ENCODE results near the gene IFITM2.
"Not testable (repeated sequence)": the region's sequence is repeated elsewhere in the genome, so short reads cannot be mapped to it uniquely, and the experiment has no call there.

IFITM2 gene

DNA sequence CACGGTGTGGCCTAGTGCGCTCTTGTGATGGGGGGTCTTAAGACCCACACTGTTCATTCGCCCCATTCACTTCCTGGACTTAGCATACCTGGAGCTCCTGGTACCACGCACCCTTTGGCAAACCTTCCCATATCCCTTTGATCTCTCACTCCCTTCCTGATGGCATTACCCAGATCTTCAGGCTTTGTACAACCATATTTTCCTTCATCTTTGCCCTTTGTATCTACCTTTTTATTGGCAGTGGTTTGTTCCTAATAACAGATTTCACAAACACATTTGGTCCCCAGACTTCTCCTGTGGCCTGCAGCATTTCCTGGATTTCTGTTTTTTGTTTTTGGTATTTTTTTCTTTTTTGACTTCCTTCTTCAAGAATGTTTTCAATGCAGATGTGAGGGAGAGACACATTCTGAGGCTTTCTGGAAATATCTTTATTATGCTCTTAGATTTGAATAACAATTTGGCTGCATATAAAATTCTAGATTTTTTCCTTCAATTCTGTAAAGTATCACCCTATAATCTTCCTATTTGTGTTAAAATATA lies 29.1 kb downstream of the IFITM2 start:
- FAIRE-seq (no peak), DNase-seq (ENCODE audit: insufficient read length, low spot score) (no peak)
- no peak for TF ChIP-seq POLR2A (IDR thresholded peaks at IDR 0.05; ENCODE audit: low read depth, low read length)

DNA sequence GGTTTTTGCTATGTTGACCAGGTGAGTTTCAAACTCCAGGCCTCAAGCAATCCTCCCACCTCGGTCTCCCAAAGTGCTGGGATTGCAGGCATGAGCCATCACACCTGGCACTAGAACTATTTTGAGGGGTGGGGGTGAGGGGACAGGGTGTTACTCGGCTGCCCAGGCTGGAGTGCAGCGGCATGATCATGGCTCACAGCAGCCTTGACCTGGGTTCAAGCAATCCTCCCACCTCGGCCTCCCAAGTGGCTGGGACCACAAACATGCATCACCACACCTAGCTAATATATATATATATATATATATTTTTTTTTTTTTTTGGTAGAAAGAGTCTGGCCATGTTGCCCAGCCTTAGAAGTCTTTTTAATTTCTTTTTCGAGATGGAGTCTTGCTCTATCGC lies 30.1 kb downstream of the IFITM2 start:
- FAIRE-seq (no peak), DNase-seq (ENCODE audit: insufficient read length, low spot score) (no peak)
- no peak for TF ChIP-seq POLR2A (IDR thresholded peaks at IDR 0.05; ENCODE audit: low read depth, low read length)

DNA sequence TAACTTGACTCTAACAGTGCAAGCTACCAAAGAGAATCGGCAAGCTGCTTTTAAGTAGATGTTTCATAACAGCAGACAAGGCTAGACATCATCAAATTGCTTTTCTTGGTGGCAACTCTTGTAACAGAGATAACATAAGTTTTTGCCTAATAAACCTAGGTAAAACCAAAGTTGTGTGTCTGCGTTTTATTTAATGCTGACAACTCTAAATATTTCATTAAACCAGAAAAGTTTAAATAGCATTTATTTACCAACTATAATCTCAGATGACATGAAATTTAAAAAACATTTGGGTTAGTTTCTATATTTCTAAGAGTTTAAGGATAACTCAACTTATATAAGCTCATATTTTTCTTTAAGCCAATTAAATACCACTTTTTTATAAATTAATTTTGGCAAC lies 32.3 kb downstream of the IFITM2 start:
- no peak for TF ChIP-seq POLR2A (IDR thresholded peaks at IDR 0.05; ENCODE audit: low read depth, low read length)
- FAIRE-seq: no peak
- DNase-seq (ENCODE audit: insufficient read length, low spot score): no peak

DNA sequence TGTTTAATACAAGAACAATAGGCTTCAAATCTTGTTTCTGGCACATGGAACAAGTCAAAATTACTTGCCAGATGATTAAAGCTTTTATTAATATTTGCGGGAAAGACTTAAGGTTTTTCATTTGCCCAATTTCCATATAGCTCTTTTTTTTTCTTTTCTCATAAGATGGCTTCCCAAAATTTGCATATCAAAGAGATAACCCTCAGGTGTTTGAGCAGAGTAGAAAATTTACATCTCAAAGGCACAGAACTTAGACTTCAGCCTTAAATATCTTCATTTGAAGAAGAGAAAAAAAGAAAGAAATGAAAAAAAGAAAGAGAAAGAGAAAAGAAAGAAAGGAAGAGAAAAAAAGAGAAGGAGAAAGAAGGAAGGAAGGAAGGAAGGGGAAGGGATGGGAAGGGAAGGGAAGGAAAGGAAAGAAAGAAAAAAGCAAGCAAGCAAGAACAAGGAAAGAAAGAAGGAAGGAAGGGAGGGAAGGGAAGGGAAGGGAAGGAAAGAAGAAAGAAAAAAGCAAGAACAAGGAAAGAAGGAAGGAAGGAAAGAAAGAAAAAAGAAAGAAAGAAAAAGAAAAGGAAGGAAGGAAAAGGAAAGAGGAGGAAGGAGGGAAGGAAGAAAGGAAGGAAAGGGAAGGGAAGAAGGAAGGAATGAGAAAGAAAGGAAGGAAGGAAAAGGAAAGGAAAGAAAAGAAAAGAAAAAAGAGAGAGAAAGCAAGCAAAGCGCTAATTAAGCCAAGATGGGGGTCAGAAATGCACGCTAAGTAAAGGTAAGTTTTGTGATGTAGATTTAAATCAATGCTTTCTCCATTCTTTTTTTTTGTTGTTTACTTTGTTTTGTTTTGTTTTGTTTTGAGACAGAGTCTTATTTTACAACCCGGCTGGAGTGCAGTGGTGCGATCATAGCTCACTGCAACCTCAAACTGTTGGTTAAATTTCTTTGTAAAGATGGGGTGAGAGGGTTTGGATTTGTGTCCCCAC lies 33.2 kb downstream of the IFITM2 start:
- no peak for TF ChIP-seq POLR2A (IDR thresholded peaks at IDR 0.05; ENCODE audit: low read depth, low read length)
- DNase-seq (ENCODE audit: insufficient read length, low spot score) (no peak), FAIRE-seq (no peak)

DNA sequence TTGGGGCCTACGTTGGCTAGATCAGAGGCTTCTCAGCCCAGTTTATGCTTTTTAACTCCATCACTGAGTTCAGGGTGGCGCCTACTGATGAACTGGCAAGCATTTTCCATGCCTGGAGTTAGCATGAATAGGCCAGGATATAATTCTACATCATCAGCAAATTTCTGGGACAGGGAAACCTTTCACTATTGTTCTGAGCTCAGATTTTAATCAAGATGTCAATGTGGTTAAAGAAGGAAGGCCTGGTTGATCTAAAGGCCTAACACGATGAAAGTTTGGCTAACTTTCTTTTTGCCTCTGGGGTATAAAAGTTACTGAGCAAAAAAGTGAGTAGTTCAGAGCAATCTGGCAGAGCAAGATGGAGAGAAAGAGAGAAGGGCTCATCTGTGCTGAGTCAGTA lies 34.7 kb downstream of the IFITM2 start:
- TF ChIP-seq POLR2A (IDR thresholded peaks at IDR 0.05; ENCODE audit: low read depth, low read length): no peak
- DNase-seq (ENCODE audit: insufficient read length, low spot score) (no peak), FAIRE-seq (no peak)

DNA sequence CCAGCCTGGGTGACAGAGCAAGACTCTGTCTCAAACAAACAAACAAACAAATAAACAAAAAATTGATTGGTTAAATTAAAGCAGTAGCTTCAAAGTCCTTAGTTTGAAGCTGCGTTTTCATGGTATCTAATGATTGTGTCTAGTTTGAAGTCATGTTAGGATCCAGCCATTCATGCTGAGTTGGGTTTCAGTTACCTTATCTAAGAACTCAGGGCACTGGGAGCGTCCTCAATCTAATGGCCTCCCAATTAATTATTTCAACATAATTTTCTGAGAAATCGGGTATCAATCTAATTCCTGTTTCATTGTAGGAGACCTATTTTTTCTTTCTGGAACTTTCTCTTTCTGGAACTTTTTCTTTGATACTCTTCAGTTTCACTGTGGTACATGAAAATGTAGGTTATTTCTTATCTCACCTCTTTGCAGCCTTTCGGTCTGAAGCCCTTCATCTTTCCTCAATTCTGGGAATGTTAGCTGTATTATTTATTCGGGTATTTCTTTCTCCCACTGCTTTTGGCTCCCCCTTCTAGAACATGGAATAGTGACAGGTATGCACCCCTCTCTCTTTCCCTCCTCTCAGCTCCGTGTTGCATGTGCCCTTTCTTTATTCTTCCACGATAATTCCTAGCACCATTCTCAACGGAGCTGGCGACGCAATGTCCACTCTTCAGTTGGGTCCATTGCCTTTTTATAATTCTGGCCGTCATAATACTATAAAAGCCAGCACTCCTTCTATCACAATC lies 37.4 kb downstream of the IFITM2 start:
- TF ChIP-seq POLR2A (IDR thresholded peaks at IDR 0.05; ENCODE audit: low read depth, low read length): no peak
- DNase-seq (ENCODE audit: insufficient read length, low spot score) (no peak), FAIRE-seq (no peak)

DNA sequence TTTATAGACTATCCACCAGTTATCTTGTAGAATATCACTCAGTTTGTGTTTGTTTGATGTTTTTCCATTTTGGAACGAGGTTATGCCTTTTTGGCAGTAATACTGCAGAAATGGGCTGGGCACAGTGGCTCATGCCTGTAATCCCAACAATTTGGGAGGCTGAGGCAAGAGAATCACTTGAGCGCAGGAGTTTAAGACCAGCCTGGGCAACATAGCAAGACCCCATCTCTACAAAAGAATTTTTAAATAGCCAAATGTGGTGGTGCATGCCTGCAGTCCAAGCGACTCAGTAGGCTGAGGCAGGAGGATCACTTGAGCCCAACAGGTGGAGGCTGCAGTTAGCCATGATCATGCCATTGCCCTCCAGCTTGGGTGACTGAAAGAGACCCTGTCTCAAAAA lies 38.9 kb downstream of the IFITM2 start:
- DNase-seq (ENCODE audit: insufficient read length, low spot score) (no peak), FAIRE-seq (no peak)
- TF ChIP-seq POLR2A (IDR thresholded peaks at IDR 0.05; ENCODE audit: low read depth, low read length): no peak

DNA sequence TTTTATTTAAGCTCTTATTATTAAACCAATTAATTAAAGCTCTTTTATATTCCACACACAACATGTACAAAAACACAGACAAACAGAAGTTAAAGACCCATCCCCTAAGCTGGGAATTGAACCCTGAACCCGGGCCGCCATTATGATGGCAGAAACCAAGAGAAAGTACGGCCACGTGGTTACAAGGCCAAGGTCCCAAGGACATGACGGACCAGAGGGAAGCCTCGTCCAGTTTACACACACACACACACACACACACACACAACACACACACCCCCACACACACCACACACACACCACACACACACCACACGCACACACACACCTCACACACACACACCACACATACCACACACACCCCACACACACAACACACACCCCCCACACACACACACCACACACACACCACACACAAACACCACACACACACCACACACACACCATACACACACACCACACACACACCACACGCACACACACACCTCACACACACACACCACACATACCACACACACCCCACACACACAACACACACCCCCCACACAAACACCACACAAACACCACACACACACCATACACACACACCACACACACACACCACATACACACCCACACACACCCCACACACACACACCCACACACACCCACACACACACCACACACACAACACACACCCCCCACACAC lies 41.8 kb downstream of the IFITM2 start:
- not testable (repeated sequence) for FAIRE-seq; DNase-seq (ENCODE audit: insufficient read length, low spot score)

DNA sequence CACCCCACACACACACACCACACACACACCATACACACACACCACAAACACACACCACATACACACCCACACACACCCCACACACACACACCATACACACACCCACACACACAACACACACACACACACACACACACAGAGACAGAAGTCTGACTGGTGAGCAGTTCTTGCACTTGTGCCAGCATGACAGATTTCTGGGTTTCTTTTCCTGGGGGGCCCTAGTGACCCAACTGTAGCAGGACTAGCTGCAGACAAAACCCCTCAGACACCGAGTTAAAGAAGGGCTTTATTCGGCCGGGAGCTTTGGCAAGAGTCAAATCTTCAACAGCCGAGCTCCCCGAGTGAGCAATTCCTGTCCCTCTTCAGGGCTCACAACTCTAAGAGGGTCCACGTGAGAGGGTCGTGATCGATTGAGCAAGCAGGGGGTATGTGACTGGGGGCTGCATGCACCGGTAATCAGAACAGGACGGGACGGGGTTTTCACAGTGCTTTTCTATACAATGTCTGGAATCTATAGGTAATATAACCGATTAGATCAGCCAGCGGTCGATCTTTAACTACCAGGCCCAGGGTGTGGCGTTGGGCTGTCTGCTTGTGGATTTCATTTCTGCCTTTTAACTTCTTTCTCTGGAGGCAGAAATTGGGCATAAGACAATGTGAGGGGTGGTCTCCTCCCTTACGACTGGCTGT lies 42.6 kb downstream of the IFITM2 start:
- FAIRE-seq; DNase-seq (ENCODE audit: insufficient read length, low spot score): not testable (repeated sequence)

DNA sequence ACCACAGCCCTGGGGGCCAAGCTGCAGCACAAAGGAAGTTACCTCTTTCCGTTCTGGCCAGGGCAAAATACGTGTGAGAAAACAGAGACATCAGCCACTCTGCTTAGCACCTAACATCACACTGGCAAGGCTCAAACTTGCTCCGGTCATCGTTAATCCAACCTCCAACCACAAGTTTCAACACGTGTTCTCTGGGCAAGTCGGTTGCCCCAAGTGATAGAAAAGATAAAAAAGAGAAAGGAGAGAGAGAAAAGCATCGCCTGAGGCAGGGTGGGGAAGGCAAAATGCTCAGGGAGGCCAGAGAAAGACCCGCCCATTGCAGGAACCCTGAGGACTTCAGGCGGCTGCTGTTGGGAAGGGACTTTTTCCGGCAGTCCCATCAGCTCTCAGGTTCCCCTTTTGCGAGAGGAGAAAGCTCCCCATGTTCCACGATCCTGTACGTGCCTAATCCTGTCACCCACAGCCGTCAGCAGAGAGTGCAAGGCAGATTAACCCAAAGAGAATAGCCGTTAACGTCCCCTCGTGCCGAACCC lies 43.2 kb downstream of the IFITM2 start:
- no peak for FAIRE-seq
- no peak for DNase-seq (ENCODE audit: insufficient read length, low spot score)
- no peak for TF ChIP-seq POLR2A (IDR thresholded peaks at IDR 0.05; ENCODE audit: low read depth, low read length)

DNA sequence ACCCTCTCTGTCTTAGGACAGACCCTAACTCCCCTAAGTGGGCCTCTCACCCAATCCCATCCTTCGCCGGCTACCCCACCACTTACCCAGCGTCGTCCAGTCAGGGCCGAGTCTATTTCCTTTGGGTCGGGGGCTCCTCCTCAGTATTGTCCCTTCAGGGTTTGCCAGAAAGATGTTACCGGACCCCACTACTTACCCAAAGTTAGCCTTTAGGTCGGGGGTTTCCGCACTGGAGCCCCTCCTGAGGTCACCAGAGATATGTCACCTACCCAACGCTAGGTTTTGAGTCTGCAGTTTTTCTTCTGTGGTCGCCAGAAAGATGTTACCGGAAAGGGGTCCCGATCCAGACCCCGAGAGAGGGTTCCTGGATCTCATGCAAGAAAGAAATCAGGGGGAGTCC lies 43.8 kb downstream of the IFITM2 start:
- no peak for DNase-seq (ENCODE audit: insufficient read length, low spot score)
- TF ChIP-seq POLR2A (IDR thresholded peaks at IDR 0.05; ENCODE audit: low read depth, low read length): no peak
- no peak for FAIRE-seq

DNA sequence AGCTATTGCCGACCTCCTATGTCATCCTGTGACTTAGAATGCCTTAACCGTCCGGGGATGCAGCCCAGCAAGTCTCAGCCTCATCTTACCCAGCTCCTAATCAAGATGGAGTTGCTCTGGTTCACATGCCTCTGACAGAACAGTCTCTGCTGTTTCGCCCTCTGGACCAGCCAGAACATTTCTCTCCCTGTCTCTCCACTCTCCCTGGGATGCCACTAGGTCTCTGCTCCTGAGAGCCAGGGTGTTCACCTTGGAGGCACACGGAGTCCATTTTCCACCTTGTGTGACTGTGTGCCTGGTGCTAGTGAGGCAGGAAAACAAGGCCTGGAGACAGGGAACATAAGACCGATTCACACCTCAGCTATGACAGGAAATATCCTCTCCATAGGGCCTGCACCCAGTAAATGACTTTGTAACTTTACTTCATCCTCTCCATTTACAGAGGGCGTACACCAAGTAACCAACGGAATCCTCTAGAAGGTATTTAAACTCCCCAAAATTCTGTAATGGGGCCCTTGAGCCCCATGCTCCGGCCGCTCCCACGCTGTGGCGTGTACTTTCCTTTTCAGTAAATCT lies 44.9 kb downstream of the IFITM2 start:
- FAIRE-seq (no peak), DNase-seq (ENCODE audit: insufficient read length, low spot score) (no peak)
- TF ChIP-seq POLR2A (IDR thresholded peaks at IDR 0.05; ENCODE audit: low read depth, low read length): no peak

Measured in H54 (cell line).